Loucy (cell line): Measurements from ENCODE around the gene SPAG17.

Experiments used
- EZH2phosphoT487 ChIP-seq: fragments of 200-600 bp; IDR thresholded peaks from 2 replicates; pipeline ENCODE4 v1.6.1; 2018; ENCODE audit warnings: antibody characterized with exemption, mild to moderate bottlenecking, moderate library complexity, borderline replicate concordance
- TF ChIP-seq, protein P1 (sequence below): fragments of 200-600 bp; sonication (generic); conservative IDR thresholded peaks from 2 replicates; pipeline ENCODE4 v1.5.1; 2014; ENCODE audit warnings: mild to moderate bottlenecking, antibody characterized with exemption, low read length

DNA sequence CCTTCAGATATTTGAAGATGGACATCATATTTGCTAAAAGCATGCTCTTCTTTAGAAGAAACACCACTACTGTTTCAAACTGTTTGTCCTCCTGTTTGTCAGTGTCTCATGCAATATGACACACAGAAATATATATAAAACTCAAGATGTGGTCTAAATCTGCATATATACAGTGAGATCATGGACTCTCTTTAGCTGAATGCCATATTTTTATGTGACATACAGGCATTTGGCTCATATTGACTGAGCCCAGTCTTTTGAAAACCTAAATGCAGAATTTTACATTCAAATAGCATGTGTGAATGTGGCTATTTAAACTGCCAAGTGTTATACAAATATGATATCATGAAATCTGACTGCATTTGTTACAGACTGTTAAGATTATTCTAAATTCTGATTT lies 274.0 kb downstream of the SPAG17 start:
- TF ChIP-seq, protein P1, sequence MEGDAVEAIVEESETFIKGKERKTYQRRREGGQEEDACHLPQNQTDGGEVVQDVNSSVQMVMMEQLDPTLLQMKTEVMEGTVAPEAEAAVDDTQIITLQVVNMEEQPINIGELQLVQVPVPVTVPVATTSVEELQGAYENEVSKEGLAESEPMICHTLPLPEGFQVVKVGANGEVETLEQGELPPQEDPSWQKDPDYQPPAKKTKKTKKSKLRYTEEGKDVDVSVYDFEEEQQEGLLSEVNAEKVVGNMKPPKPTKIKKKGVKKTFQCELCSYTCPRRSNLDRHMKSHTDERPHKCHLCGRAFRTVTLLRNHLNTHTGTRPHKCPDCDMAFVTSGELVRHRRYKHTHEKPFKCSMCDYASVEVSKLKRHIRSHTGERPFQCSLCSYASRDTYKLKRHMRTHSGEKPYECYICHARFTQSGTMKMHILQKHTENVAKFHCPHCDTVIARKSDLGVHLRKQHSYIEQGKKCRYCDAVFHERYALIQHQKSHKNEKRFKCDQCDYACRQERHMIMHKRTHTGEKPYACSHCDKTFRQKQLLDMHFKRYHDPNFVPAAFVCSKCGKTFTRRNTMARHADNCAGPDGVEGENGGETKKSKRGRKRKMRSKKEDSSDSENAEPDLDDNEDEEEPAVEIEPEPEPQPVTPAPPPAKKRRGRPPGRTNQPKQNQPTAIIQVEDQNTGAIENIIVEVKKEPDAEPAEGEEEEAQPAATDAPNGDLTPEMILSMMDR = no peak
- TF ChIP-seq EZH2phosphoT487 = no peak
